AG10803 (cell line): ENCODE data around the gene ZIK1.

Source experiments
- DNase-seq: peaks from one replicate; pipeline ENCODE4 v3.0.0; 2010; ENCODE audit warnings: low read depth
- H3K4me3 ChIP-seq: 2 replicates; pipeline ENCODE4 v1.5.1; 2011; ENCODE audit warnings: mild to moderate bottlenecking, low read length, control low read depth
- TF ChIP-seq, protein P1 (sequence below): conservative IDR thresholded peaks from 2 replicates; pipeline ENCODE4 v1.5.1; 2011; ENCODE audit warnings: mild to moderate bottlenecking, low read length, control low read depth, inconsistent platforms

Gene ZIK1

DNA sequence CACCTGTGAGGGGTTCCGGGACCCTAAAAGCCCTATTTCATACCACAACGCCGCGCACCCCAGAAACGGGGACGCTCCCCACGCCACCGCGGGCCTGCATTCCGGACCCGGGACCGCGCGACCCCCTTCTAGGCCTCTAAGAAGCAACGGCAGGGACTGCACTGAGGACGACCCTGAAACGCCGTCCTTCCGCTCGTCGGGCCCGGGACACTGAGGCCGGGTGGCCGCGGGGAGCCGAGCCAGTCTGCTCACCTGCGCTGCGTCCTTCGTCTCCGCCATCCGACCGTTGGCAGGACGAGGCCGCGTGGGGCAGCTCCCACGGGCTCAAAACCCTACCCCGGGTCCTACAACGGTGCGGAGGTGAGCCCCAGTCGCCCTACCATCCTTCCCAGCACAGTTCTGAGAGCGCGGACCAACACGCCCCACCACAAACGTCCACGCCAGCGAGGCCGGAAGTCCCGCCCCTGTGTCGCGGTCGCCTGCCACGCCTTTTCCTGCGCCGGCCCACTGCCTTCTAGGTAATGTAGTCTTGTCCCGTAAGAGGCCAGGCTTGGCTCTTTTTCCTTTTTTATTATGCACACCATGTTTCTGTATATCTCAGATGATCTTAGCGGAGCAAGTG lies 24.4 kb upstream of the ZIK1 start, which contains the start of gene ZNF550:
ZNF550 (minus strand) TSS at position 460 of the 622 bp plus-strand sequence; CDS start at position 279, 181 bp downstream.
- peak; percentile 84 for DNase-seq
- H3K4me3 ChIP-seq = peak within 1 kb of the TSS; percentile 93
- TF ChIP-seq, protein P1, sequence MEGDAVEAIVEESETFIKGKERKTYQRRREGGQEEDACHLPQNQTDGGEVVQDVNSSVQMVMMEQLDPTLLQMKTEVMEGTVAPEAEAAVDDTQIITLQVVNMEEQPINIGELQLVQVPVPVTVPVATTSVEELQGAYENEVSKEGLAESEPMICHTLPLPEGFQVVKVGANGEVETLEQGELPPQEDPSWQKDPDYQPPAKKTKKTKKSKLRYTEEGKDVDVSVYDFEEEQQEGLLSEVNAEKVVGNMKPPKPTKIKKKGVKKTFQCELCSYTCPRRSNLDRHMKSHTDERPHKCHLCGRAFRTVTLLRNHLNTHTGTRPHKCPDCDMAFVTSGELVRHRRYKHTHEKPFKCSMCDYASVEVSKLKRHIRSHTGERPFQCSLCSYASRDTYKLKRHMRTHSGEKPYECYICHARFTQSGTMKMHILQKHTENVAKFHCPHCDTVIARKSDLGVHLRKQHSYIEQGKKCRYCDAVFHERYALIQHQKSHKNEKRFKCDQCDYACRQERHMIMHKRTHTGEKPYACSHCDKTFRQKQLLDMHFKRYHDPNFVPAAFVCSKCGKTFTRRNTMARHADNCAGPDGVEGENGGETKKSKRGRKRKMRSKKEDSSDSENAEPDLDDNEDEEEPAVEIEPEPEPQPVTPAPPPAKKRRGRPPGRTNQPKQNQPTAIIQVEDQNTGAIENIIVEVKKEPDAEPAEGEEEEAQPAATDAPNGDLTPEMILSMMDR = no peak

DNA sequence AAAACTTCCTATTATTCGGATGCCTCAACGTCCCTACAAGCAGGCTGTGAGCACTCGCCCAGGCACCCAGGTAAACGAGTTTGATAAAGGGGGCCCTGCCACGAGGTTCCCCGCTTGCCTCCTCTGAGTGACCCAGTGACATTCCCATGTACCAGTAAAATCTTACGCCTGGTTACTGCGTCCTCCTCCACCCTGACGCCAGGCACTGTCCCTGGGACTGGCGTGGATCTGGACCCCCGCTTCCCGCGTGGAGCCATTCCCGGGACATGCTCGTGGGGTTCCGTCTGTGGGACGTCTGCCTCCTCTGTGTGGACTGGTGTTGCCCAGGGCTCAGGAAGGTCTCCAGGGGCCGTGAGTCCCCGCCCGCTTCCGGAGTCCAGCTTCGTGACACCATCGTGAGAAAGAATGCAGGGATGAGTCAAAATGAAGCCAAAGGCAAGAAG lies 23.9 kb upstream of the ZIK1 start:
- peak; percentile 78 for DNase-seq
- peak overlapping the region; percentile 93 for H3K4me3 ChIP-seq
- TF ChIP-seq, protein P1 = no peak

DNA sequence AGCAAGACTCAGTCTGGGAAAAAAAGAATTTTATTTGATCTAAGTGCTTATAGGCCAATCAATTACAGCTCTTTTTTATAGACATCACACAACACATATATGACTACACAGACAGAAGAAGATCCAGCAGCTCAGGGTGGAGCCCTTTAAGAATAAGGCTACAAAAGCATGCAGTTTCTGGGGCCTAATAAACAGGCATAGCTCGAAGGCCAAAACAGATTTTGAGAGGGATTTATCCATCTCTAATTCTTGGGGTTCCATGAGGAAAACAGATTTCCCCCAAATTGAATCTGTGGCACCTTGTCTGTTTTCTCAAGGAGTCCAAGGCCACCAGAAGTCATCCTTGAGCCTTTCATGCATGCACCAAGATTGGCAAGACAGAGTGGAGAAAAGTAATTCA lies 20.4 kb upstream of the ZIK1 start:
- TF ChIP-seq, protein P1 = no peak
- no peak for DNase-seq

DNA sequence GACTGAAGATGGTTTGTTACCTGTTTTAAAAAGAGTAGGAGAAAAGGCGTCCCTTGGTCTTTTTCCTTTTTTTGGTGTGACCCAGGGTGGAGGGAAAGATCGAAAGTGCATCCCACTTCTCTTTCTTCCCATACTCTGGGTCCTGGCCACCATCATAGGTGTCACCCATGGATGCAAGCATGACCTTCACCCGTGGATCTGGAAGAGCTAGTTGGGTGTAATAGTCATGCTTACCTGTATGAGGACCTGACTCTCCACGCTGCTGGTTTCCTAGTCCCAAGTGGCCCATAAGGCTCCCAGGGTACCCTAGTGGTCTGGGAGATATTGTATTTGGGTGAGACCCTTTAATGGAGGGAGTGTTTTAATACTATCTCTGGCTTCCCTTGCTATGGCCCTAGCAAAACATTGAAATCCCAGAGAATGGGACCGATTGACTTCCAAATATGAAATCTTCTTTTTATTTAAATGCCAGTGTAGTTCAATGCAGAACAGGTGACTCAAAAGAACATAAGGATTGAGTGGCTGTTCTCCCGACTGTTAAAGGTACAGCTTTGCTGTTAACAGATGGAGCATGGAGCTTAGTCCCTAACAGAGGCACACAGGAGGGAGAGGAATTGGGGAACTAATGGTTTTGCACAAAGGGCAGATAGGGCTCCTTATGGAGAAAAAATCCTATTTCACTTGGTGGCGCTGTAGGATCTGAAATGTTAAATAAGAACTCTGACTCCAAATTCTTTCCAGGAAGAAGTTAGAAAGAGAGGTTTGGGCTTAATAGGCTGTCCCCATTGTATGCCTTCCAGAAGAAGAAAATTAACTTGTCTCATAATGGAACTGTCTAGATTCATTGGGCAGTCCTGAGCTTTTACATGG lies 17.3 kb upstream of the ZIK1 start:
- TF ChIP-seq, protein P1 = no peak
- no peak overlapping the region for H3K4me3 ChIP-seq
- peak; percentile 27 for DNase-seq

More for the DNA sequence above, 20.4 kb upstream of the ZIK1 start:
- no peak overlapping the region for H3K4me3 ChIP-seq

DNA sequence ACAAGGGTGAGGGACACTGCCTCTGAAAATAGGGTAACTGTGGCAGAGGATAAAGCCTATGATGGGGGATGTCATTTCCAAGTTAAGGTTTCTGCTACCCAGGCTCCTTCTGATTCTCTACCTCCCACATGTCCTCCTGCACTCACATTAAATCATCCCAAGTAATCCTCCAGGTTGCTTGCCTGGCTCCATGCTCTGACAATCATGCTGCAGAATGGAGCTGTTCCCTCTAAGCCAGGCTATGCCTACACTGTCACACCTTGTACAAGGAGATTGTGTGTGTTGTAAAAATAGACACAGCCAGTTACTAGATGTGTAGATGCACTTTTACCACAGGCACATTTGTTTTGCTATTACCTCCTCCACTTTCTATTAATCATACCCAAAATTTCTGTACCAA lies 13.2 kb upstream of the ZIK1 start:
- no peak for DNase-seq
- no peak overlapping the region for H3K4me3 ChIP-seq
- TF ChIP-seq, protein P1 = no peak

DNA sequence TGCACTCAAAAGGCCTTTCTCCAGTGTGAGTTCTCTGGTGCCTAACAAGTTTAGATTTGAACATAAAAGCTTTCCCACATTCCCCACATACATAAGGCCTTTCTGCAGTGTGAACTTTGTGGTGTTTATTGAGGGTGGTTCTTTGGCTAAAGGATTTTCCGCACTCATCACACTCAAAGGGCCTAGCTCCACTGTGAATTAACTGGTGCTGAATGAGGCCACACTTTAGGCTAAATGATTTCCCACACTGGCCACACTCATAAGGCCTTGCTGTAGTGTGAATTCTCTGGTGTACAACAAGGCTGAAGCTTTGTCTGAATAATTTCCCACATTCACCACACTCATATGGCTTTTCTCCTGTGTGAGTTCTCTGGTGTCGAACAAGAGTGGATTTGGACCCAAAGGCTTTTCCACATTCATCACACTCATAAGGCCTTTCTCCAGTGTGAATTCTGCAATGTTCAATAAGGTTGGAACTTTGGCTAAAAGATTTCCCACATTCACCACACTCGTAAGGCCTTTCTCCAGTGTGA lies 11.5 kb upstream of the ZIK1 start:
- H3K4me3 ChIP-seq = no peak overlapping the region
- TF ChIP-seq, protein P1 = no peak

More for the DNA sequence above, 11.5 kb upstream of the ZIK1 start:
- DNase-seq = no peak
